Endothelial cell of umbilical vein (primary cell): ENCODE measurements around the gene PSENEN. TPM values are rescaled to one million over a fixed set of nuclear protein-coding genes. Genes with fewer than 3 reads are reported as not detected.

Experiments
- BruUV-seq: library from RNA; stranded (reverse); fragments of 400-500 nt; replicated peaks from 2 replicates; lab custom pipeline; 2021; lab: Mats Ljungman, UMichigan
- CTCF ChIA-PET: fragments of 300-600, 350-600 bp; sonication (Branson Sonifier 250); formaldehyde crosslinking; loops from one replicate; lab custom pipeline; 2021; ENCODE audit warnings: antibody characterized with exemption, inconsistent platforms; lab: Charles Lee
- POLR2A ChIA-PET: fragments of 300-600, 350-600 bp; sonication (Branson Sonifier 250); formaldehyde crosslinking; loops from one replicate; lab custom pipeline; 2021; ENCODE audit warnings: antibody characterized with exemption, inconsistent platforms; lab: Charles Lee
- DNase-seq: peaks from one replicate; pipeline ENCODE4 v3.0.0-alpha.2; 2011; ENCODE audit warnings: low read depth, low spot score
- FAIRE-seq: peaks from 2 replicates; lab custom pipeline; 2011; peaks lifted over from hg19 to GRCh38; lab: Jason Lieb, UNC
- H2AFZ ChIP-seq: 2 replicates; pipeline ENCODE4 v1.6.0; 2012; ENCODE audit warnings: low read depth, low read length, control low read depth, inconsistent platforms
- H3K27ac ChIP-seq: 2 replicates; pipeline ENCODE4 v1.5.1; 2011; ENCODE audit warnings: low read depth, mild to moderate bottlenecking, control low read depth, low read length, moderate library complexity; ENCODE audit not compliant: insufficient read depth
- H3K27me3 ChIP-seq, 2 experiments: 2 replicates each; pipeline versions ENCODE4 v1.6.0 to v1.6.1; 2011; ENCODE audit warnings: low read length in 2 of 2, mixed read lengths in 1 of 2; ENCODE audit not compliant: control insufficient read depth in 2 of 2, insufficient read depth in 2 of 2
- H3K36me3 ChIP-seq, 2 experiments: 2 replicates in 1 of 2; 3 replicates in 1 of 2; pipeline ENCODE4 v1.5.1; 2011; ENCODE audit warnings: low read length in 2 of 2, mild to moderate bottlenecking in 1 of 2, moderate library complexity in 1 of 2; ENCODE audit not compliant: control insufficient read depth in 2 of 2, insufficient read depth in 2 of 2; ENCODE audit errors: extremely low read depth in 1 of 2
- H3K4me1 ChIP-seq: 3 replicates; pipeline ENCODE4 v1.5.1; 2011; ENCODE audit warnings: mild to moderate bottlenecking, low read length; ENCODE audit not compliant: control insufficient read depth, insufficient read depth; ENCODE audit errors: extremely low read depth
- H3K4me2 ChIP-seq: 2 replicates; pipeline ENCODE4 v1.6.1; 2011; ENCODE audit warnings: low read length, control low read depth, mixed read lengths; ENCODE audit not compliant: insufficient read depth
- H3K4me3 ChIP-seq, 3 experiments: fragments of 200-600 bp in 1 of 3; sonication (generic), shearing (Covaris generic) in 1 of 3; replicated peaks in 1 of 3; 2 replicates each; pipeline ENCODE4 v1.5.1; 2011 to 2016; ENCODE audit warnings: control low read depth in 3 of 3, low read length in 3 of 3, mild to moderate bottlenecking in 2 of 3, inconsistent platforms in 1 of 3, low read depth in 1 of 3, moderate library complexity in 1 of 3; ENCODE audit not compliant: insufficient read depth in 1 of 3
- H3K79me2 ChIP-seq: 2 replicates; pipeline ENCODE4 v1.6.0; 2012; ENCODE audit warnings: low read length, inconsistent platforms; ENCODE audit not compliant: control insufficient read depth, insufficient read depth
- H3K9ac ChIP-seq: replicated peaks from 2 replicates; pipeline ENCODE3; 2011; ENCODE audit warnings: low read length, control low read depth; ENCODE audit not compliant: insufficient read depth; ENCODE audit errors: extremely low read depth
- H3K9me1 ChIP-seq: replicated peaks from 3 replicates; pipeline ENCODE4 v1.6.0; 2011; ENCODE audit warnings: mild to moderate bottlenecking, low read length; ENCODE audit not compliant: control insufficient read depth, insufficient read depth; ENCODE audit errors: extremely low read depth
- H3K9me3 ChIP-seq: replicated peaks from 2 replicates; pipeline ENCODE4 v1.5.1; 2012; ENCODE audit warnings: low read length, inconsistent platforms; ENCODE audit not compliant: control insufficient read depth, insufficient read depth
- H4K20me1 ChIP-seq: replicated peaks from 2 replicates; pipeline ENCODE3; 2011; ENCODE audit warnings: mild to moderate bottlenecking, low read length; ENCODE audit not compliant: control insufficient read depth, insufficient read depth; ENCODE audit errors: extremely low read depth
- EZH2 ChIP-seq: IDR thresholded peaks from 2 replicates; pipeline ENCODE4 v1.6.1; 2012; ENCODE audit warnings: borderline replicate concordance, low read depth, mild to moderate bottlenecking, moderate library complexity, low read length, inconsistent platforms; ENCODE audit not compliant: severe bottlenecking
- FOS ChIP-seq: IDR thresholded peaks from 2 replicates; pipeline ENCODE4 v1.6.1; 2011; ENCODE audit warnings: mild to moderate bottlenecking, low read length, moderate library complexity, borderline replicate concordance; ENCODE audit not compliant: insufficient read depth
- GATA2 ChIP-seq: IDR thresholded peaks from 2 replicates; pipeline ENCODE4 v1.7.0; 2011; ENCODE audit warnings: low read depth, mild to moderate bottlenecking, moderate library complexity, mixed read lengths, low read length; ENCODE audit not compliant: insufficient read length, insufficient read depth
- JUN ChIP-seq: IDR thresholded peaks from 2 replicates; pipeline ENCODE4 v1.6.1; 2011; ENCODE audit warnings: borderline replicate concordance, low read depth; ENCODE audit not compliant: insufficient read length, insufficient read depth
- MYC ChIP-seq: IDR thresholded peaks from one replicate; pipeline ENCODE4 v1.6.1; 2011; ENCODE audit warnings: mild to moderate bottlenecking, low read depth, low read length
- POLR2A ChIP-seq: IDR thresholded peaks from 2 replicates; pipeline ENCODE4 v1.6.1; 2012; ENCODE audit warnings: low read depth, mild to moderate bottlenecking, control low read depth, low read length
- POLR2AphosphoS5 ChIP-seq: IDR thresholded peaks from 2 replicates; pipeline ENCODE4 v1.6.1; 2012; ENCODE audit warnings: low read depth, mild to moderate bottlenecking, control low read depth, low read length, moderate library complexity; ENCODE audit not compliant: insufficient read depth
- dilution Hi-C: fragments of 300-500 bp; cut with MboI; formaldehyde crosslinking; loops from one replicate; pipeline ENCODE4 v1.15.0; 2019; ENCODE audit warnings: low sequenced_read_pairs; ENCODE audit not compliant: extremely low pct_ligation_motif_present
- intact Hi-C: fragments of 100-400 bp; cut with micrococcal nuclease; formaldehyde crosslinking; loops from one replicate; pipeline ENCODE4 v1.10.0; 2022
- polyA plus RNA-seq, 4 experiments: library from polyadenylated mRNA; depleted of rRNA in 3 of 4; stranded (reverse) in 3 of 4; unstranded in 1 of 4; fragments of >200 nt; gene quantifications; 2 replicates each; pipeline versions ENCODE4 v1.2.1 to v1.2.3, GENCODE V29; 2011 to 2012; ENCODE audit warnings: missing spikeins in 1 of 4
- total RNA-seq: library from RNA; stranded (reverse); gene quantifications from 2 replicates; pipeline ENCODE4 v1.2.3, GENCODE V29; 2021
- TF ChIP-seq, protein P1 (sequence below): IDR thresholded peaks from 2 replicates; pipeline ENCODE4 v1.6.1; 2011; ENCODE audit not compliant: insufficient read depth, insufficient read length
- TF ChIP-seq, protein P2 (sequence below), 2 donors: IDR thresholded peaks; 1 replicate in 1 of 2; 2 replicates in 1 of 2; pipeline ENCODE4 v1.5.1; 2011; ENCODE audit warnings: low read length in 2 of 2, mild to moderate bottlenecking in 2 of 2, moderate library complexity in 2 of 2, control low read depth in 1 of 2, inconsistent platforms in 1 of 2, low read depth in 1 of 2; ENCODE audit not compliant: insufficient read depth in 1 of 2; ENCODE audit errors: extremely low read depth in 1 of 2

Gene PSENEN
- total and polyA plus RNA-seq, 2 donors (not counting 3 experiments of a cell fraction or from before 2014, with no cell fraction given): 60.0 to 70.1 TPM

DNA sequence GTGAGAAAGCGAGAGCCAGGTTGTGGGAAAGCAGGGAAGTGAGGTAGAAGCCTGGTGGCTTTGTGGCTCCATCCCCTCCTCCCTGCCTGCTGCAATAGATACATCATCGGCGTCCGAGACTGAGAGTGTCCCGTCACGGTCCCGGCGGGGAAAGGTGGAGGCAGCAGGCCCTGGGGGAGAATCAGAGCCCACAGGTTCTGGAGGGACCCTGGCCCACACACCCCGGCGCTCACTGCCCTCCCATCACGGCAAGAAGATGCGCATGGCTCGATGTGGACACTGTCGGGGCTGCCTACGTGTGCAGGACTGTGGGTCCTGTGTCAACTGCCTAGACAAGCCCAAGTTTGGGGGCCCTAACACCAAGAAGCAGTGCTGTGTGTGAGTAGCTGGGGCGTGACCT, 22.6 kb upstream of the PSENEN start:
- no peaks in the 10 kb centered on the region for H3K9me1 ChIP-seq
- no TSS peak for BruUV-seq
- intact Hi-C loops: no loop called here
- H3K9ac ChIP-seq: no peak overlapping the region
- no peaks in the 10 kb centered on the region for H3K27me3 ChIP-seq
- peaks cover 6% of the 10 kb centered on the region for H3K4me1 ChIP-seq
- FAIRE-seq (no peak), DNase-seq (no peak)
- ChIA-PET POLR2A (no interaction called here), CTCF (no interaction called here)
- no peaks in the 10 kb centered on the region for H3K9me3 ChIP-seq
- H3K36me3 ChIP-seq: peaks cover 26 to 65% of the 10 kb centered on the region in 2 experiments
- H3K4me3 ChIP-seq: no peak overlapping the region
- H4K20me1 ChIP-seq: no peaks in the 10 kb centered on the region
- H3K79me2 ChIP-seq: peaks cover 30% of the 10 kb centered on the region
- dilution Hi-C loops: no loop called here
- no peak overlapping the region for H3K4me2 ChIP-seq
- H2AFZ ChIP-seq: no peak overlapping the region
- no peak overlapping the region for H3K27ac ChIP-seq
- no peak for TF ChIP-seq JUN
- TF ChIP-seq, protein P1, sequence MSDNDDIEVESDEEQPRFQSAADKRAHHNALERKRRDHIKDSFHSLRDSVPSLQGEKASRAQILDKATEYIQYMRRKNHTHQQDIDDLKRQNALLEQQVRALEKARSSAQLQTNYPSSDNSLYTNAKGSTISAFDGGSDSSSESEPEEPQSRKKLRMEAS: no peak
- no peak for TF ChIP-seq EZH2
- no peak for TF ChIP-seq FOS
- no peak for TF ChIP-seq POLR2AphosphoS5

DNA sequence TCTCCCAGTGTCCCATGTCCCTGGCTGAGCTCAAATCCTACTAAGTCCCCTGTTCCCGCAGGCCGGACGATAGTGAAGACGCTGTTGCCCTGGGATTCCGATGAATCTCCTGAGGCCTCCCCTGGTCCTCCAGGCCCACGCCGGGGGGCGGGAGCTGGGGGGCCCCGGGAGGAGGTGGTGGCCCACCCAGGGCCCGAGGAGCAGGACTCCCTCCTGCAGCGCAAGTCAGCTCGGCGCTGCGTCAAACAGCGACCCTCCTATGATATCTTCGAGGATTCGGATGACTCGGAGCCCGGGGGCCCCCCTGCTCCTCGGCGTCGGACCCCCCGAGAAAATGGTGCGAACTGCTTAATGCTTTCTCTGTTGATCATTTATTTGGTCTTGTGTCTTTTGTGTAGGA, 21.8 kb upstream of the PSENEN start:
- H3K36me3 ChIP-seq: peaks cover 26 to 69% of the 10 kb centered on the region in 2 experiments
- H3K9me3 ChIP-seq: no peaks in the 10 kb centered on the region
- intact Hi-C loops (no loop called here), dilution Hi-C loops (no loop called here)
- H3K79me2 ChIP-seq: peaks cover 24% of the 10 kb centered on the region
- no peak overlapping the region for H3K4me2 ChIP-seq
- no peak overlapping the region for H2AFZ ChIP-seq
- no peaks in the 10 kb centered on the region for H3K9me1 ChIP-seq
- FAIRE-seq: no peak
- ChIA-PET CTCF (no interaction called here), POLR2A (no interaction called here)
- H4K20me1 ChIP-seq: no peaks in the 10 kb centered on the region
- BruUV-seq: no TSS peak
- H3K27me3 ChIP-seq: no peaks in the 10 kb centered on the region
- TF ChIP-seq GATA2 (no peak), EZH2 (no peak), FOS (no peak), POLR2A (no peak), MYC (no peak), POLR2AphosphoS5 (no peak), JUN (no peak)
- TF ChIP-seq, protein P2, sequence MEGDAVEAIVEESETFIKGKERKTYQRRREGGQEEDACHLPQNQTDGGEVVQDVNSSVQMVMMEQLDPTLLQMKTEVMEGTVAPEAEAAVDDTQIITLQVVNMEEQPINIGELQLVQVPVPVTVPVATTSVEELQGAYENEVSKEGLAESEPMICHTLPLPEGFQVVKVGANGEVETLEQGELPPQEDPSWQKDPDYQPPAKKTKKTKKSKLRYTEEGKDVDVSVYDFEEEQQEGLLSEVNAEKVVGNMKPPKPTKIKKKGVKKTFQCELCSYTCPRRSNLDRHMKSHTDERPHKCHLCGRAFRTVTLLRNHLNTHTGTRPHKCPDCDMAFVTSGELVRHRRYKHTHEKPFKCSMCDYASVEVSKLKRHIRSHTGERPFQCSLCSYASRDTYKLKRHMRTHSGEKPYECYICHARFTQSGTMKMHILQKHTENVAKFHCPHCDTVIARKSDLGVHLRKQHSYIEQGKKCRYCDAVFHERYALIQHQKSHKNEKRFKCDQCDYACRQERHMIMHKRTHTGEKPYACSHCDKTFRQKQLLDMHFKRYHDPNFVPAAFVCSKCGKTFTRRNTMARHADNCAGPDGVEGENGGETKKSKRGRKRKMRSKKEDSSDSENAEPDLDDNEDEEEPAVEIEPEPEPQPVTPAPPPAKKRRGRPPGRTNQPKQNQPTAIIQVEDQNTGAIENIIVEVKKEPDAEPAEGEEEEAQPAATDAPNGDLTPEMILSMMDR (IDR thresholded peaks at IDR 0.05; ENCODE audit: extremely low read depth in 1 of 2, insufficient read depth in 1 of 2, low read depth in 1 of 2, low read length in 2 of 2): no peak
- TF ChIP-seq, protein P1: no peak
- H3K4me1 ChIP-seq: peaks cover 6% of the 10 kb centered on the region
- H3K27ac ChIP-seq: no peak overlapping the region
- DNase-seq: no peak
- no peak overlapping the region for H3K4me3 ChIP-seq
- H3K9ac ChIP-seq: no peak overlapping the region
